ENCODE results near the gene MBD3. TPM values are rescaled to one million over a fixed set of nuclear protein-coding genes. Genes with fewer than 3 reads are reported as not detected.

The MBD3 gene
- total RNA-seq, 1 experiment from 2014 or later = 65.6 TPM

DNA sequence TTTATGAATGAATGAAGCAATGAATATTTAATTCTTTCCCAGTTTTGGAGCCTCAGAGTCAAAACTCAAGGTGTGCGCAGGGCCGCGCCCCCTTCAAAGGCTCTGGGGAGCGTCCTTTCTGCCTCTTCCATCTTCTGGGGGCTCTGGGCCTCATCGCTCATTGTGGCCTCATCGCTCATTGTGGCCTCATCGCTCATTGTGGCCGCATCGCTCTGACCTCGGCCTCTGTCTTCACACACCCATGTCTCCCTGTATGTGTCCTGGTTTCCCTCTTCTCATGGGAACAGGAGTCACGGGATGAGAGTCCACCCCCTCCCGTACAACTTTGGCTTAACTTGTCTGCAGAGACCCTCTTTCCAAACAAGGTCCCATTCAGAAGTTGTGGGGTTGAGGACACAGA, 21.3 kb downstream of the MBD3 start:
- CTCF ChIA-PET = no interaction called here

DNA sequence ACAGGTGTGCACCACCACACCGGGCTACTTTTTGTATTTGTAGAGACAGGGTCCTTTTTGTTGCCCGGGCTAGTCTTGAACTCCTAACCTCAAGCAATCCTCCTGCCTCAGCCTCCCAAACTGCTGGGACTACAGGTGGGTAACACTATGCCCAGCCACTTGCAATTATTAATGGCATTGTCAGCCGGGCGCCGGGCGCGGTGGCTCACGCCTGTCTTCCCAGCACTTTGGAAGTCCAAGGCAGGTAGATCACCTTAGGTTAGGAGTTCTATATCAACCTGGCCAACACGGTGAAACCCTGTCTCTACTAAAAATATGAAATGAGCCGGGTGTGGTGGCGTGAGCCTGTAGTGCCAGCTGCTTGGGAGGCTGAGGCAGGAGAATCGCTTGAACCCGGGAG, 21.8 kb downstream of the MBD3 start:
- Mint-ChIP-seq H3K27ac (ENCODE audit: unreplicated experiment) (no peak overlapping the region), H3K4me3 (ENCODE audit: low read depth, unreplicated experiment) (no peak overlapping the region), H3K27me3 (ENCODE audit: unreplicated experiment) (peaks cover 19% of the 10 kb centered on the region), H3K4me1 (ENCODE audit: low read depth, unreplicated experiment) (peaks cover 12% of the 10 kb centered on the region), H3K36me3 (ENCODE audit: insufficient read depth, unreplicated experiment) (peaks cover 43% of the 10 kb centered on the region), H3K9me3 (ENCODE audit: low read depth, unreplicated experiment) (no peaks in the 10 kb centered on the region)
- intact Hi-C loops (cut with micrococcal nuclease; ENCODE audit: unreplicated experiment) = no loop called here
- no peak for DNase-seq
- BruUV-seq (replicated peaks) = no TSS peak
- CTCF ChIA-PET = no interaction called here
- TF ChIP-seq, protein P1, sequence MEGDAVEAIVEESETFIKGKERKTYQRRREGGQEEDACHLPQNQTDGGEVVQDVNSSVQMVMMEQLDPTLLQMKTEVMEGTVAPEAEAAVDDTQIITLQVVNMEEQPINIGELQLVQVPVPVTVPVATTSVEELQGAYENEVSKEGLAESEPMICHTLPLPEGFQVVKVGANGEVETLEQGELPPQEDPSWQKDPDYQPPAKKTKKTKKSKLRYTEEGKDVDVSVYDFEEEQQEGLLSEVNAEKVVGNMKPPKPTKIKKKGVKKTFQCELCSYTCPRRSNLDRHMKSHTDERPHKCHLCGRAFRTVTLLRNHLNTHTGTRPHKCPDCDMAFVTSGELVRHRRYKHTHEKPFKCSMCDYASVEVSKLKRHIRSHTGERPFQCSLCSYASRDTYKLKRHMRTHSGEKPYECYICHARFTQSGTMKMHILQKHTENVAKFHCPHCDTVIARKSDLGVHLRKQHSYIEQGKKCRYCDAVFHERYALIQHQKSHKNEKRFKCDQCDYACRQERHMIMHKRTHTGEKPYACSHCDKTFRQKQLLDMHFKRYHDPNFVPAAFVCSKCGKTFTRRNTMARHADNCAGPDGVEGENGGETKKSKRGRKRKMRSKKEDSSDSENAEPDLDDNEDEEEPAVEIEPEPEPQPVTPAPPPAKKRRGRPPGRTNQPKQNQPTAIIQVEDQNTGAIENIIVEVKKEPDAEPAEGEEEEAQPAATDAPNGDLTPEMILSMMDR (IDR thresholded peaks at IDR 0.05; ENCODE audit: unreplicated experiment) = no peak

More for the DNA sequence above, 21.3 kb downstream of the MBD3 start:
- no TSS peak for BruUV-seq (replicated peaks)
- TF ChIP-seq, protein P1 (IDR thresholded peaks at IDR 0.05; ENCODE audit: unreplicated experiment) = no peak
- peaks cover 37% of the 10 kb centered on the region for H3K36me3 Mint-ChIP-seq (ENCODE audit: insufficient read depth, unreplicated experiment)
- DNase-seq = no peak
- peaks cover 12% of the 10 kb centered on the region for H3K4me1 Mint-ChIP-seq (ENCODE audit: low read depth, unreplicated experiment)
- intact Hi-C loops (cut with micrococcal nuclease; ENCODE audit: unreplicated experiment) = no loop called here
- H3K27me3 Mint-ChIP-seq (ENCODE audit: unreplicated experiment) = peaks cover 19% of the 10 kb centered on the region
- H3K4me3 Mint-ChIP-seq (ENCODE audit: low read depth, unreplicated experiment) = no peak overlapping the region
- no peak overlapping the region for H3K27ac Mint-ChIP-seq (ENCODE audit: unreplicated experiment)
- no peaks in the 10 kb centered on the region for H3K9me3 Mint-ChIP-seq (ENCODE audit: low read depth, unreplicated experiment)

DNA sequence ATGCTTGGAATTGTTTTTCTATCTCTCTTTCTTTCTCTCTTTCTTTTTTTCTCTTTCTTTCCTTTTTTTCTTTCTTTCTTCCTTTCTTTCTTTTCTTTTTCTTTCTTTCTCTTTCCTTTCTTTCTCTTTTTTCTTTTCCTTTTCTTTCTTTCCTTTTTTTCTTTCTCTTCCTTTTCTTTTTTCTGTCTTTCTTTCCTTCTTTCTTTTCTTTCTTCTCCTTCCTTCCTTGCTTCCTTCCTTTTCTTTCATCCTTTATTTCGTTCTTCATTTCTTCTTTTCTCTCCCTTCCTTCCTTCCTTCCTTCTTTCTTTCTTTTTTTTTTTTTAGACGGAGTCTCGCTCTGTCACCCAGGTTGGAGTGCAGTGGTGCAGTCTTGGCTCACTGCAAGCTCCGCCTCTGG, 22.7 kb downstream of the MBD3 start:
- TF ChIP-seq, protein P1 (IDR thresholded peaks at IDR 0.05; ENCODE audit: unreplicated experiment) = no peak
- H3K36me3 Mint-ChIP-seq (ENCODE audit: insufficient read depth, unreplicated experiment) = peaks cover 43% of the 10 kb centered on the region
- H3K9me3 Mint-ChIP-seq (ENCODE audit: low read depth, unreplicated experiment) = no peaks in the 10 kb centered on the region
- no TSS peak for BruUV-seq (replicated peaks)
- H3K4me3 Mint-ChIP-seq (ENCODE audit: low read depth, unreplicated experiment) = no peak overlapping the region
- H3K27me3 Mint-ChIP-seq (ENCODE audit: unreplicated experiment) = peaks cover 19% of the 10 kb centered on the region
- CTCF ChIA-PET = no interaction called here
- DNase-seq = no peak
- intact Hi-C loops (cut with micrococcal nuclease; ENCODE audit: unreplicated experiment) = no loop called here
- H3K27ac Mint-ChIP-seq (ENCODE audit: unreplicated experiment) = peak overlapping the region; percentile 1
- H3K4me1 Mint-ChIP-seq (ENCODE audit: low read depth, unreplicated experiment) = peaks cover 12% of the 10 kb centered on the region

DNA sequence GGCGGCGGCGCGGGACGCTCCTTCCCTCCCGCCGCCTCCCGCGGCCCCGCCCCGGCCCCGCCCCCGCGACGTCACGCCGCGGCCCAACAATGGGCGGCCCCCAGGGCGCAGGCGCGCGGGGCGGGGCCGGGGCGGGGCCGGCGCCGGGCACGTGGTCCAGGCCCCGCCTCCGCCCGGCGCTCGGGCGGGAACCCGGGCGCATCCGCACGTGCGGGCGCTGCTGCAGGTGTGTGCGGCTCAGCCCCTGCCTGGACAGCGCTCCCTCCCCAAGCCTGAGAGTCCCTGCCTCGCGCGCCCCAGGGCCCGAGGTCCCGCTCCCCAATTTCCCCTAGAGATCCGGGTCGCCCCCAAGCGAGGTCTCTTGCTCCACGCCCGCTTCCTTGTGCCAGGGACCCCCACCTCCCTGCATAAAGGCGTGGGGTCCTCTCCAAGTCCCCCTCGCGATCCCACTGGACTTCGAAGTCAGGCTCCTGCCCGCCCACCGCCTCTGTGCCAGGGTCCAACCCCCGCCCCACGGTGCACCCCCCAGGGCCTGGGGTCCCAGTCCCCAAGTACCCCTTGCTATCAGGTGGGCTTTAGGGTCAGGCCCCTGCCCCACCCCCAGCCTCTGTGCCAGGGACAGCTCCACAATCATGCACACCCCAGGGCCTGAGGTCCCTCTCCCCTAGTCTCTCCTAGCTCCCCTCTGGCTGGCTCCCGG, 24.2 kb downstream of the MBD3 start, which contains the start of gene MEX3D:
Gene MEX3D, minus strand, starts transcription at position 6 of the 700 bp plus-strand sequence. CDS start 267 bp downstream, outside the sequence.
- peak within 1 kb of the TSS; percentile 61 for H3K4me3 Mint-ChIP-seq (ENCODE audit: low read depth, unreplicated experiment)
- no peaks in the 10 kb centered on the region for H3K9me3 Mint-ChIP-seq (ENCODE audit: low read depth, unreplicated experiment)
- peaks cover 19% of the 10 kb centered on the region for H3K27me3 Mint-ChIP-seq (ENCODE audit: unreplicated experiment)
- TF ChIP-seq, protein P1 (IDR thresholded peaks at IDR 0.05; ENCODE audit: unreplicated experiment) = no peak
- peak; percentile 76 for DNase-seq
- peaks cover 40% of the 10 kb centered on the region for H3K36me3 Mint-ChIP-seq (ENCODE audit: insufficient read depth, unreplicated experiment)
- CTCF ChIA-PET = interaction anchor here (0.7 kb wide), 1 partner anchor 23 kb away, joined by 3 read pairs; no protein-coding TSS in a partner anchor
- intact Hi-C loops (cut with micrococcal nuclease; ENCODE audit: unreplicated experiment) = no loop called here
- no TSS peak for BruUV-seq (replicated peaks)
- no peak within 1 kb of the TSS for H3K27ac Mint-ChIP-seq (ENCODE audit: unreplicated experiment)
- H3K4me1 Mint-ChIP-seq (ENCODE audit: low read depth, unreplicated experiment) = peaks cover 12% of the 10 kb centered on the region
